ENCODE measurements around the gene GRM7. TPM values are rescaled to one million over a fixed set of nuclear protein-coding genes. Genes with fewer than 3 reads are reported as not detected.

The GRM7 gene
- total RNA-seq, 1 donor from 2014 or later = 0.34 TPM

DNA sequence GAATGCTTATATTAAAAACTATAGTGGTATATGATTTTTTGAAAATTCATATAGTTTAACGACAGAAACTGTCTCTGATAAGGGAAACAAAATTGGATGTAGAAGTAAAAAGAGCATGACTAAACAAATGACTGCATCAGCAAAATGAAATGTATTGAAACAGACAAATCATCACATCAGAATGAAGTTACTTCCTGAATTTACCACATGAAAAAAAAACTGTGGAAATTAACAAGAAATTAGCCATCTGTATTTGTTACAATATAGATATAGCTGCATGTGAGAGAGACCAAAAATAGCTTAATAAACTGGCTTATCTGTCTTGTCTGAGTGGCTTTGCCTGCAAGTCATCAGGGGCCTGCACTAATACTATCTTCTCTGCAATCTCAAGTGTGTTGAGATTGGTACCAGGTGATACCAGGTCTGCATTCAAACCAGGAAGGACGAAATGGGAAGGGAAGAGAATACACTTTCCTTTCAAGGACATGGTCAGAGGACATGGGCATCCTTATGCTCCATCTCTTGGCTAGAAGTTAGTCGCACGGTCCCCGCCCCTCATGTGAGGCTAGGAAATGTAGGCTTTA, 388.7 kb downstream of the GRM7 start:
- TF ChIP-seq, protein P1, sequence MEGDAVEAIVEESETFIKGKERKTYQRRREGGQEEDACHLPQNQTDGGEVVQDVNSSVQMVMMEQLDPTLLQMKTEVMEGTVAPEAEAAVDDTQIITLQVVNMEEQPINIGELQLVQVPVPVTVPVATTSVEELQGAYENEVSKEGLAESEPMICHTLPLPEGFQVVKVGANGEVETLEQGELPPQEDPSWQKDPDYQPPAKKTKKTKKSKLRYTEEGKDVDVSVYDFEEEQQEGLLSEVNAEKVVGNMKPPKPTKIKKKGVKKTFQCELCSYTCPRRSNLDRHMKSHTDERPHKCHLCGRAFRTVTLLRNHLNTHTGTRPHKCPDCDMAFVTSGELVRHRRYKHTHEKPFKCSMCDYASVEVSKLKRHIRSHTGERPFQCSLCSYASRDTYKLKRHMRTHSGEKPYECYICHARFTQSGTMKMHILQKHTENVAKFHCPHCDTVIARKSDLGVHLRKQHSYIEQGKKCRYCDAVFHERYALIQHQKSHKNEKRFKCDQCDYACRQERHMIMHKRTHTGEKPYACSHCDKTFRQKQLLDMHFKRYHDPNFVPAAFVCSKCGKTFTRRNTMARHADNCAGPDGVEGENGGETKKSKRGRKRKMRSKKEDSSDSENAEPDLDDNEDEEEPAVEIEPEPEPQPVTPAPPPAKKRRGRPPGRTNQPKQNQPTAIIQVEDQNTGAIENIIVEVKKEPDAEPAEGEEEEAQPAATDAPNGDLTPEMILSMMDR (IDR thresholded peaks at IDR 0.05; ENCODE audit: unreplicated experiment) = no peak
- H3K36me3 Mint-ChIP-seq (ENCODE audit: insufficient read depth) = no peaks in the 10 kb centered on the region
- DNase-seq (ENCODE audit: low spot score, unreplicated experiment) = no peak
- no peak overlapping the region for H3K27ac Mint-ChIP-seq
- H3K4me1 Mint-ChIP-seq (ENCODE audit: low read depth) = no peaks in the 10 kb centered on the region
- no peak overlapping the region for H3K4me3 Mint-ChIP-seq (ENCODE audit: low read depth)
- H3K9me3 Mint-ChIP-seq (ENCODE audit: low read depth) = no peaks in the 10 kb centered on the region
- H3K27me3 Mint-ChIP-seq = no peaks in the 10 kb centered on the region

DNA sequence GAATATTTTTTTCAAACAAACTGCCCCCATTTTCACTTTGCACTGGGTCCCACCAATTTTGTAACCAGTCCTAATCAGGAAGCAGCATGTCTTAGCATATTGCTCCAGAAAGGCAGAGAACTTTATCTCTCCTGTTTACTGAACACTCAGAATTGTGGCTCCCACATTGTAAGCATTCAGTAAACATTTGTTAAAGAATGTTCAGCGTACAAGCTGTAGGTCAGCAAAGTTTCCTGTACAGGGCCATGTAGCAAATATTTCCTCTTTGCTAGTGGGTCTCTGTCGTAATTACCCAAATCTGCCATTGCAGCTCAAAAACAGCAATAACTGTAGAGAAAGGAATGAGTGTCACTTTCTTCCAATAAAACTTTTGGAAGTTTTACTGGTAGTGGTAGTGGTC, 393.3 kb downstream of the GRM7 start:
- H3K4me3 Mint-ChIP-seq (ENCODE audit: low read depth) = no peak overlapping the region
- TF ChIP-seq, protein P1 (IDR thresholded peaks at IDR 0.05; ENCODE audit: unreplicated experiment) = no peak
- no peaks in the 10 kb centered on the region for H3K27me3 Mint-ChIP-seq
- no peak for DNase-seq (ENCODE audit: low spot score, unreplicated experiment)
- no peak overlapping the region for H3K27ac Mint-ChIP-seq
- no peaks in the 10 kb centered on the region for H3K36me3 Mint-ChIP-seq (ENCODE audit: insufficient read depth)
- no peaks in the 10 kb centered on the region for H3K4me1 Mint-ChIP-seq (ENCODE audit: low read depth)
- peaks cover 10% of the 10 kb centered on the region for H3K9me3 Mint-ChIP-seq (ENCODE audit: low read depth)

DNA sequence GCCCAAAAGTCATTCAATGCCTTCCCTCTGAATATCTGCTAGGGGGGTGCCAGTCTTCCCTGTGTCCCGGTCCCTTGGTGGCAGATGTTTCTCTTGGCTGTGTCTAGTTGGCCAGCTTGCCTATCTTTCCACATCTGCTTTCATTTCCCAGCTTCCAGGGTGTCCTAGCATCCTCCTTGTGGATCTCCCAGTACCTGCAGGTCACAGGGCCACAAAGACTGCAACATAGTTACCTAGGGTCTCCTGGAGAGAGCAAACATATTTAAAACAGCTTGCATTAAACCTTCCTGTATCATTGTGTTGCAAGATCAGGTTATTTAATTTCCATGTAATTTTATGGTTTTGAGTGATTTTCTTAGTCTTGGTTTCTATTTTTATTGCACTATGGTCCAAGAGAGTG, 400.1 kb downstream of the GRM7 start:
- TF ChIP-seq, protein P1 (IDR thresholded peaks at IDR 0.05; ENCODE audit: unreplicated experiment) = no peak
- H3K4me3 Mint-ChIP-seq (ENCODE audit: low read depth) = no peak overlapping the region
- H3K36me3 Mint-ChIP-seq (ENCODE audit: insufficient read depth) = no peaks in the 10 kb centered on the region
- DNase-seq (ENCODE audit: low spot score, unreplicated experiment) = no peak
- H3K4me1 Mint-ChIP-seq (ENCODE audit: low read depth) = no peaks in the 10 kb centered on the region
- H3K9me3 Mint-ChIP-seq (ENCODE audit: low read depth) = peaks cover 10% of the 10 kb centered on the region
- H3K27me3 Mint-ChIP-seq = peaks cover 3% of the 10 kb centered on the region
- H3K27ac Mint-ChIP-seq = no peak overlapping the region

DNA sequence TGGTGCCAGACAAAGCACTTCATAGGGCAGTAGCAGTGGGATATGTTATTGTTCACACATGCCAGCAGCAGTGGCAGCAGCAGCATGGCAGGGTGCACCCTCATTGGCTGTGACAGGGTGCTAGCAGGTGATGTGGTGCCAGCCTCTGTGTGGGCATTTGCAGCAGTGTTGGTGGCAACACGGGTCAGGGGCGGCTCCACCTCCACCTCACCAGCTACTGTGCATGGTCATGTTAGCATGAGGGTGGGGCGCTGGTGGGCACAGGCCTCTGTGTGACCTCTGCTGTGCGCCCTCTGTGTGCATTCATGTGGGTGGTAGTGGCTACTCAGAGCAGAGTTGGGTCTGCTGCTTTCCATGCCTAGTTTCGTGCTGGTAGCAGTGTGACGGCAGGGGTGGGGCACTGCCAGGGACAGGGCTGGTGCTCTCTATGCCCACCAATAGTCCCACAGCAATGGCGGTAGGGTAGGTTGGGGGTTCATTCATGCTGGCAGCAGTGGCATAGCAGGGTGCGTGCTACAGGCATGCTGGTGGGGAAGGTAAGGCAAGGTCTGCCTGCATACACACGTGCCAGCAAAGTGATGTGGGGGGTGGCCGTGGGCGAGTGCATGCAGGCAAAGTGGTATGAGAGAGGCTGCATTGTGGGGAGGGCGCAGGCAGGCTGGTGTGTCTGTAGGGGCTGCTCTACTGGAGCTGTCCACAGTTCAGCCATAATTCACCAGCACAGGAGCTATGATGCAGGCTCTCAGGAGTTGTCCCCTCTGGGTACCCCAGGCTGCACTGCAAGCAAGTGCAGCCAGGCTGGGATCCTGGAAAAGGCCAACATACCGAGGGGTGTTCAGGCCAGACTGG, 402.7 kb downstream of the GRM7 start:
- TF ChIP-seq, protein P1 (IDR thresholded peaks at IDR 0.05; ENCODE audit: unreplicated experiment) = no peak
- Mint-ChIP-seq H3K27ac (no peak overlapping the region), H3K36me3 (ENCODE audit: insufficient read depth) (peaks cover 3% of the 10 kb centered on the region), H3K4me1 (ENCODE audit: low read depth) (no peaks in the 10 kb centered on the region), H3K27me3 (peaks cover 3% of the 10 kb centered on the region), H3K4me3 (ENCODE audit: low read depth) (no peak overlapping the region), H3K9me3 (ENCODE audit: low read depth) (peaks cover 6% of the 10 kb centered on the region)
- DNase-seq (ENCODE audit: low spot score, unreplicated experiment) = no peak

DNA sequence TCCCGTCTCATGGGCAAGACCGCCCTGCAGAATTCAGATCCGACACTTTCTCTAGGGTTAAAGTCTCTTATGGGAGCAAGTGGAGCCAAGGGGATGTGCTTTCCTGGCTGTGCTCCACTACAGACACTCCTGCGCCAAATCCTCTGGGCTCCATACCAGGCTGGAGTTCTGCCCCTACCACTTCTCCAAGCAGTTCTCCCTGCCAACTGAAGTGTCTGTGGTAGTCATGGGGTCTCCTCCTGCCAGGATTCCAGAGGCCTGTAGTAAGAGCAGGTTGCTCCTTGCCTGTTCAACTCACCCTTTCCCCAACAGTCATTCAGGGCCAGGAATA, 403.2 kb downstream of the GRM7 start:
- TF ChIP-seq, protein P1 (IDR thresholded peaks at IDR 0.05; ENCODE audit: unreplicated experiment) = no peak

More for the DNA sequence above, 403.2 kb downstream of the GRM7 start:
- Mint-ChIP-seq H3K4me3 (ENCODE audit: low read depth) (no peak overlapping the region), H3K27me3 (peaks cover 3% of the 10 kb centered on the region), H3K27ac (no peak overlapping the region), H3K36me3 (ENCODE audit: insufficient read depth) (peaks cover 3% of the 10 kb centered on the region), H3K4me1 (ENCODE audit: low read depth) (no peaks in the 10 kb centered on the region), H3K9me3 (ENCODE audit: low read depth) (peaks cover 6% of the 10 kb centered on the region)
- no peak for DNase-seq (ENCODE audit: low spot score, unreplicated experiment)

All from progenitor cell of endocrine pancreas (in vitro differentiated cells).